Measurements from ENCODE around the gene AKR1C2. TPM values are rescaled to one million over a fixed set of nuclear protein-coding genes. Genes with fewer than 3 reads are reported as not detected.
"Not testable (repeated sequence)": the region's sequence is repeated elsewhere in the genome, so short reads cannot be mapped to it uniquely, and the experiment has no call there.

AKR1C2 gene
- polyA plus RNA-seq, 1 donor from 2014 or later = 170 TPM

GRCh38 chr10:4943821-4944220 lies 59.8 kb downstream of the AKR1C2 start:
- H3F3A ChIP-seq (ENCODE audit: insufficient read depth, low read length, poor library complexity, severe bottlenecking) = no peaks in the 10 kb centered on the region
- no peaks in the 10 kb centered on the region for H4K20me1 ChIP-seq (ENCODE audit: insufficient read depth)
- TF ChIP-seq TAF1 (IDR thresholded peaks at IDR 0.05; ENCODE audit: low read depth) = no peak
- no peak for TF ChIP-seq CTCF (IDR thresholded peaks at IDR 0.05; ENCODE audit: poor library complexity, severe bottlenecking)
- no peak for TF ChIP-seq MXI1 (conservative IDR thresholded peaks at IDR 0.05; ENCODE audit: poor library complexity, severe bottlenecking)
- TF ChIP-seq EZH2 (IDR thresholded peaks at IDR 0.05; ENCODE audit: borderline replicate concordance, insufficient read depth, low read length, poor library complexity, severe bottlenecking) = no peak
- TF ChIP-seq POLR2AphosphoS5 (IDR thresholded peaks at IDR 0.05) = no peak
- TF ChIP-seq EP300 (conservative IDR thresholded peaks at IDR 0.05; ENCODE audit: poor library complexity, severe bottlenecking) = no peak
- TF ChIP-seq RAD21 (conservative IDR thresholded peaks at IDR 0.05) = no peak
- no peak for TF ChIP-seq REST (IDR thresholded peaks at IDR 0.05; ENCODE audit: borderline replicate concordance)
- TF ChIP-seq SMC3 (conservative IDR thresholded peaks at IDR 0.05; ENCODE audit: poor library complexity) = no peak
- H3K27me3 ChIP-seq (ENCODE audit: insufficient read depth, low read depth, low read length) = no peaks in the 10 kb centered on the region
- no peak overlapping the region for H3K4me3 ChIP-seq (ENCODE audit: low read length)
- no peak overlapping the region for H2AFZ ChIP-seq (ENCODE audit: low read depth, low read length)
- H3K36me3 ChIP-seq (ENCODE audit: insufficient read depth, low read length) = no peaks in the 10 kb centered on the region
- no peaks in the 10 kb centered on the region for H3K9me2 ChIP-seq (ENCODE audit: insufficient read depth, low read length)
- H3K79me2 ChIP-seq (replicated peaks; ENCODE audit: insufficient read depth, low read length) = no peaks in the 10 kb centered on the region
- no peak overlapping the region for H3K4me2 ChIP-seq (ENCODE audit: low read length)
- H3K9me3 ChIP-seq (ENCODE audit: low read length) = no peaks in the 10 kb centered on the region
- no peak overlapping the region for H3K27ac ChIP-seq (ENCODE audit: low read length)
- H3K9ac ChIP-seq (ENCODE audit: low read length) = no peak overlapping the region

GRCh38 chr10:4943416-4943815 lies 60.2 kb downstream of the AKR1C2 start:
- not testable (repeated sequence) for H3F3A ChIP-seq (ENCODE audit: insufficient read depth, low read length, poor library complexity, severe bottlenecking)

GRCh38 chr10:4942931-4943330 lies 60.7 kb downstream of the AKR1C2 start:
- H4K20me1 ChIP-seq (ENCODE audit: insufficient read depth); H3K79me2 ChIP-seq (replicated peaks; ENCODE audit: insufficient read depth, low read length); H3K4me2 ChIP-seq (ENCODE audit: low read length); H3F3A ChIP-seq (ENCODE audit: insufficient read depth, low read length, poor library complexity, severe bottlenecking); H3K27me3 ChIP-seq (ENCODE audit: insufficient read depth, low read depth, low read length); H3K9me2 ChIP-seq (ENCODE audit: insufficient read depth, low read length); H3K9me3 ChIP-seq (ENCODE audit: low read length); H2AFZ ChIP-seq (ENCODE audit: low read depth, low read length); H3K4me3 ChIP-seq (ENCODE audit: low read length); H3K9ac ChIP-seq (ENCODE audit: low read length); H3K27ac ChIP-seq (ENCODE audit: low read length); H3K36me3 ChIP-seq (ENCODE audit: insufficient read depth, low read length): not testable (repeated sequence)

More at GRCh38 chr10:4943416-4943815, 60.2 kb downstream of the AKR1C2 start:
- H3K9ac ChIP-seq (ENCODE audit: low read length); H3K9me3 ChIP-seq (ENCODE audit: low read length); H3K27ac ChIP-seq (ENCODE audit: low read length); H4K20me1 ChIP-seq (ENCODE audit: insufficient read depth); H3K27me3 ChIP-seq (ENCODE audit: insufficient read depth, low read depth, low read length); H3K4me2 ChIP-seq (ENCODE audit: low read length); H3K79me2 ChIP-seq (replicated peaks; ENCODE audit: insufficient read depth, low read length); H2AFZ ChIP-seq (ENCODE audit: low read depth, low read length); H3K36me3 ChIP-seq (ENCODE audit: insufficient read depth, low read length); H3K9me2 ChIP-seq (ENCODE audit: insufficient read depth, low read length); H3K4me3 ChIP-seq (ENCODE audit: low read length): not testable (repeated sequence)

Data from neural cell (in vitro differentiated cells).